HCT116 (cell line): ENCODE results near the gene KLHL25. TPM values are rescaled to one million over a fixed set of nuclear protein-coding genes. Genes with fewer than 3 reads are reported as not detected.
A peak's percentile ranks its signal among the peaks of the same experiment; 100 is the strongest.

Source experiments
- ATAC-seq: fragments of 200-7000 bp; cut with Tn5 transposase; 2 replicates; pipeline ENCODE4 v1.9.1; 2020; ENCODE audit warnings: mild to moderate bottlenecking, moderate library complexity
- BruUV-seq: library from RNA; stranded (reverse); fragments of 400-500 nt; replicated peaks from 2 replicates; lab custom pipeline; 2021; lab: Mats Ljungman, UMichigan
- CTCF ChIA-PET: fragments of 300-600 bp; sonication (Branson Sonifier 250); formaldehyde crosslinking; loops from one replicate; lab custom pipeline; 2021; ENCODE audit warnings: antibody characterized with exemption; lab: Charles Lee
- POLR2A ChIA-PET: fragments of 300-600, 350-600 bp; sonication (Branson Sonifier 250); formaldehyde crosslinking; loops from one replicate; lab custom pipeline; 2021; ENCODE audit warnings: antibody characterized with exemption; lab: Charles Lee
- RAD21 ChIA-PET, 2 experiments: fragments of 300-600 bp; sonication (Branson Sonifier 250); formaldehyde crosslinking; loops; one replicate each; lab custom pipeline; 2023; ENCODE audit warnings: low total read pairs in 2 of 2; ENCODE audit not compliant: uncharacterized antibody in 2 of 2, unreplicated experiment in 2 of 2, low non-redundant PET in 1 of 2; lab: Charles Lee
- DNase-seq: peaks from one replicate; pipeline ENCODE4 v3.0.0-alpha.2; 2010; ENCODE audit warnings: low read depth, low spot score
- H2AFZ ChIP-seq: fragments of 200-600 bp; shearing (Covaris generic), sonication (generic); 2 replicates; pipeline ENCODE4 v1.6.1; 2017; ENCODE audit warnings: low read depth, mixed run types, mixed read lengths, antibody characterized with exemption, low read length; ENCODE audit not compliant: poor library complexity, severe bottlenecking
- H3K27ac ChIP-seq: 2 replicates; pipeline ENCODE4 v1.5.1; 2012; ENCODE audit warnings: low read depth, low read length
- H3K27me3 ChIP-seq: fragments of 200-600 bp; sonication (generic); 2 replicates; pipeline ENCODE4 v1.6.1; 2016; ENCODE audit warnings: mixed run types, low read length, mixed read lengths; ENCODE audit not compliant: insufficient read depth
- H3K36me3 ChIP-seq, 2 experiments: fragments of 200-500 bp in 1 of 2; fragments of 200-600 bp in 1 of 2; sonication (Bioruptor generic) in 1 of 2; sonication (generic) in 1 of 2; 2 replicates each; pipeline versions ENCODE4 v1.5.1 to v1.6.1; 2014 to 2016; ENCODE audit warnings: low read length in 2 of 2, inconsistent platforms in 1 of 2, mixed read lengths in 1 of 2, mixed run types in 1 of 2; ENCODE audit not compliant: insufficient read depth in 2 of 2, control insufficient read depth in 1 of 2
- H3K4me1 ChIP-seq, 2 experiments: fragments of 200-600 bp in 1 of 2; sonication (generic) in 1 of 2; 2 replicates each; pipeline versions ENCODE4 v1.5.1 to v1.6.1; 2012 to 2017; ENCODE audit warnings: low read length in 2 of 2, inconsistent platforms in 1 of 2, mild to moderate bottlenecking in 1 of 2, mixed read lengths in 1 of 2, mixed run types in 1 of 2, moderate library complexity in 1 of 2; ENCODE audit not compliant: insufficient read depth in 2 of 2, control insufficient read depth in 1 of 2
- H3K4me2 ChIP-seq: fragments of 200-600 bp; sonication (generic); 2 replicates; pipeline ENCODE4 v1.6.1; 2017; ENCODE audit warnings: mixed run types, low read length, mixed read lengths
- H3K4me3 ChIP-seq, 2 experiments: fragments of 200-600 bp in 1 of 2; sonication (generic) in 1 of 2; replicated peaks in 1 of 2; 2 replicates each; pipeline ENCODE4 v1.5.1; 2011 to 2016; ENCODE audit warnings: low read length in 2 of 2, control low read depth in 1 of 2, low read depth in 1 of 2, mild to moderate bottlenecking in 1 of 2, mixed read lengths in 1 of 2, mixed run types in 1 of 2
- H3K79me2 ChIP-seq: fragments of 200-600 bp; sonication (generic); 2 replicates; pipeline ENCODE4 v1.6.1; 2017; ENCODE audit warnings: mild to moderate bottlenecking, mixed run types, low read length, moderate library complexity, mixed read lengths; ENCODE audit not compliant: insufficient read depth
- H3K9ac ChIP-seq: fragments of 200-600 bp; sonication (generic); 2 replicates; pipeline ENCODE4 v1.6.1; 2016; ENCODE audit warnings: low read length, mixed read lengths
- H3K9me2 ChIP-seq: fragments of 200-600 bp; sonication (generic), shearing (Covaris generic); 2 replicates; pipeline ENCODE4 v1.6.1; 2017; ENCODE audit warnings: mixed run types, mild to moderate bottlenecking, moderate library complexity; ENCODE audit not compliant: insufficient read depth
- H3K9me3 ChIP-seq, 2 experiments: fragments of 200-500 bp in 1 of 2; fragments of 200-600 bp in 1 of 2; sonication (Bioruptor generic) in 1 of 2; sonication (generic) in 1 of 2; 2 replicates each; pipeline ENCODE4 v1.6.1; 2014 to 2017; ENCODE audit warnings: low read length in 2 of 2, mixed read lengths in 2 of 2, inconsistent platforms in 1 of 2, low read depth in 1 of 2, mild to moderate bottlenecking in 1 of 2, mixed run types in 1 of 2, moderate library complexity in 1 of 2; ENCODE audit not compliant: control insufficient read depth in 1 of 2, insufficient read depth in 1 of 2
- H4K20me1 ChIP-seq: fragments of 200-600 bp; sonication (generic), shearing (Covaris generic); 2 replicates; pipeline ENCODE4 v1.6.1; 2017; ENCODE audit warnings: mixed run types, mild to moderate bottlenecking, moderate library complexity; ENCODE audit not compliant: insufficient read depth
- CBX3 ChIP-seq: IDR thresholded peaks from 2 replicates; pipeline ENCODE4 v1.6.1; 2012; ENCODE audit warnings: low read depth
- EGR1 ChIP-seq: IDR thresholded peaks from 2 replicates; pipeline ENCODE4 v1.6.1; 2012; ENCODE audit warnings: low read depth
- ELF1 ChIP-seq: IDR thresholded peaks from 2 replicates; pipeline ENCODE4 v1.6.1; 2012; ENCODE audit warnings: low read depth, borderline replicate concordance
- EZH2 ChIP-seq: fragments of 200-600 bp; sonication (generic); IDR thresholded peaks from 2 replicates; pipeline ENCODE4 v1.6.1; 2017; ENCODE audit warnings: antibody characterized with exemption, mixed run types
- FOSL1 ChIP-seq: IDR thresholded peaks from 2 replicates; pipeline ENCODE4 v1.6.1; 2012; ENCODE audit warnings: low read depth
- POLR2AphosphoS5 ChIP-seq: IDR thresholded peaks from 2 replicates; pipeline ENCODE4 v1.6.1; 2011; ENCODE audit warnings: mild to moderate bottlenecking, low read depth, low read length, moderate library complexity
- RAD21 ChIP-seq: IDR thresholded peaks from 2 replicates; pipeline ENCODE4 v1.6.1; 2012; ENCODE audit warnings: low read depth, mild to moderate bottlenecking
- SP1 ChIP-seq: IDR thresholded peaks from 2 replicates; pipeline ENCODE4 v1.6.1; 2012; ENCODE audit warnings: low read depth
- SRF ChIP-seq: IDR thresholded peaks from 2 replicates; pipeline ENCODE4 v1.6.1; 2012; ENCODE audit warnings: low read depth
- TCF7L2 ChIP-seq: IDR thresholded peaks from 2 replicates; pipeline ENCODE4 v1.7.0; 2011; ENCODE audit warnings: borderline replicate concordance, inconsistent platforms; ENCODE audit not compliant: insufficient read depth, insufficient read length; ENCODE audit errors: extremely low read depth
- ZBTB33 ChIP-seq: IDR thresholded peaks from 2 replicates; pipeline ENCODE4 v1.6.1; 2011; ENCODE audit warnings: mild to moderate bottlenecking, low read length, moderate library complexity; ENCODE audit not compliant: insufficient replicate concordance; ENCODE audit errors: extremely low read depth
- ZFX ChIP-seq: fragments of 450-650 bp; IDR thresholded peaks from 2 replicates; pipeline ENCODE4 v1.6.1; 2017
- ZNF274 ChIP-seq: fragments of 200-500 bp; sonication (Bioruptor generic); IDR thresholded peaks from 2 replicates; pipeline ENCODE4 v1.6.1; 2014; ENCODE audit warnings: mild to moderate bottlenecking, low read depth, low read length, inconsistent platforms
- intact Hi-C: fragments of 100-400 bp; cut with micrococcal nuclease; formaldehyde crosslinking; loops from 2 replicates; pipeline ENCODE4 v1.10.0; 2022
- total RNA-seq: library from RNA; stranded (reverse); gene quantifications from one replicate; pipeline ENCODE4 v1.2.1, GENCODE V29; 2021; ENCODE audit not compliant: unreplicated experiment
- TF ChIP-seq, protein P1 (sequence below): IDR thresholded peaks from 2 replicates; pipeline ENCODE4 v1.6.1; 2012

Gene KLHL25
- total RNA-seq, 1 experiment from 2014 or later: 5.3 TPM

GRCh38 chr15:85789496-85789875 is 5.2 kb downstream of the KLHL25 start:
- RAD21 ChIA-PET: no interaction called here
- Histone ChIP-seq H3K9me2 (no peaks in the 10 kb centered on the region), H3K27ac (no peak overlapping the region), H3K79me2 (peaks cover 32% of the 10 kb centered on the region), H3K4me1 (peaks cover 54 to 60% of the 10 kb centered on the region in 2 experiments)
- no peak for DNase-seq
- intact Hi-C loops: loop anchor here (5.0 kb wide), 1 partner anchor 57 kb away; no protein-coding TSS in a partner anchor
- no peak for TF ChIP-seq TCF7L2
- no peak for TF ChIP-seq ZFX
- TF ChIP-seq ZBTB33: no peak
- no peak for TF ChIP-seq FOSL1
- no peak for TF ChIP-seq ELF1
- no peak for TF ChIP-seq POLR2AphosphoS5
- no peak for TF ChIP-seq RAD21
- TF ChIP-seq EGR1: no peak
- no peak for TF ChIP-seq SP1
- TF ChIP-seq EZH2: no peak
- TF ChIP-seq, protein P1, sequence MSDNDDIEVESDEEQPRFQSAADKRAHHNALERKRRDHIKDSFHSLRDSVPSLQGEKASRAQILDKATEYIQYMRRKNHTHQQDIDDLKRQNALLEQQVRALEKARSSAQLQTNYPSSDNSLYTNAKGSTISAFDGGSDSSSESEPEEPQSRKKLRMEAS: no peak
- no peak for TF ChIP-seq SRF
- TF ChIP-seq CBX3: no peak
- no peak for TF ChIP-seq ZNF274
- TF ChIP-seq, all 23 proteins: peak for 0
- H3K4me3 ChIP-seq: no peak overlapping the region
- no peaks in the 10 kb centered on the region for H4K20me1 ChIP-seq
- H3K36me3 ChIP-seq: no peaks in the 10 kb centered on the region
- no peaks in the 10 kb centered on the region for H3K9me3 ChIP-seq
- no peak overlapping the region for H2AFZ ChIP-seq
- no TSS peak for BruUV-seq
- H3K9ac ChIP-seq: no peak overlapping the region
- H3K4me2 ChIP-seq: peak overlapping the region; percentile 25
- no peaks in the 10 kb centered on the region for H3K27me3 ChIP-seq
- ChIA-PET POLR2A (no interaction called here), CTCF (interaction anchor here (1.1 to 1.2 kb wide), 2 partner anchors 11 to 13 kb away, joined by 4 to 8 read pairs; no protein-coding TSS in a partner anchor)
- no peak for ATAC-seq
